Measurements from ENCODE around the gene PNLIPRP2.

The PNLIPRP2 gene

GRCh38 chr10:116690356-116691322 lies 69.9 kb downstream of the PNLIPRP2 start:
- Histone ChIP-seq H3K36me3 (ENCODE audit: low read depth) (no peaks in the 10 kb centered on the region), H3K27me3 (ENCODE audit: insufficient read depth, poor library complexity, severe bottlenecking) (no peaks in the 10 kb centered on the region), H3K27ac (ENCODE audit: poor library complexity, severe bottlenecking) (no peak overlapping the region), H3K4me1 (ENCODE audit: insufficient read depth, poor library complexity, severe bottlenecking) (no peaks in the 10 kb centered on the region), H3K9me3 (ENCODE audit: severe bottlenecking) (no peaks in the 10 kb centered on the region), H3K4me3 (ENCODE audit: severe bottlenecking) (no peak overlapping the region)
- peak; percentile 21 for TF ChIP-seq CTCF (IDR thresholded peaks at IDR 0.05; ENCODE audit: poor library complexity, severe bottlenecking)
- no peak for ATAC-seq (ENCODE audit: low read depth)
- no peak for DNase-seq (ENCODE audit: low spot score)

GRCh38 chr10:116691635-116692034 lies 70.9 kb downstream of the PNLIPRP2 start:
- ATAC-seq (ENCODE audit: low read depth) (no peak), DNase-seq (ENCODE audit: low spot score) (no peak)
- Histone ChIP-seq H3K4me1 (ENCODE audit: insufficient read depth, poor library complexity, severe bottlenecking) (no peaks in the 10 kb centered on the region), H3K27ac (ENCODE audit: poor library complexity, severe bottlenecking) (no peak overlapping the region), H3K9me3 (ENCODE audit: severe bottlenecking) (no peaks in the 10 kb centered on the region), H3K36me3 (ENCODE audit: low read depth) (no peaks in the 10 kb centered on the region), H3K27me3 (ENCODE audit: insufficient read depth, poor library complexity, severe bottlenecking) (no peaks in the 10 kb centered on the region), H3K4me3 (ENCODE audit: severe bottlenecking) (no peak overlapping the region)
- TF ChIP-seq CTCF (IDR thresholded peaks at IDR 0.05; ENCODE audit: poor library complexity, severe bottlenecking) = no peak

GRCh38 chr10:116692225-116692624 lies 71.5 kb downstream of the PNLIPRP2 start:
- Histone ChIP-seq H3K27ac (ENCODE audit: poor library complexity, severe bottlenecking) (no peak overlapping the region), H3K36me3 (ENCODE audit: low read depth) (no peaks in the 10 kb centered on the region), H3K4me1 (ENCODE audit: insufficient read depth, poor library complexity, severe bottlenecking) (no peaks in the 10 kb centered on the region), H3K4me3 (ENCODE audit: severe bottlenecking) (no peak overlapping the region), H3K27me3 (ENCODE audit: insufficient read depth, poor library complexity, severe bottlenecking) (no peaks in the 10 kb centered on the region), H3K9me3 (ENCODE audit: severe bottlenecking) (no peaks in the 10 kb centered on the region)
- TF ChIP-seq CTCF (IDR thresholded peaks at IDR 0.05; ENCODE audit: poor library complexity, severe bottlenecking) = no peak
- no peak for ATAC-seq (ENCODE audit: low read depth)
- DNase-seq (ENCODE audit: low spot score) = no peak

- no peak overlapping the region for H3K4me3 ChIP-seq (ENCODE audit: severe bottlenecking)
- DNase-seq (ENCODE audit: low spot score) = no peak
- H3K9me3 ChIP-seq (ENCODE audit: severe bottlenecking) = no peaks in the 10 kb centered on the region
- no peak for TF ChIP-seq CTCF (IDR thresholded peaks at IDR 0.05; ENCODE audit: poor library complexity, severe bottlenecking)
- H3K4me1 ChIP-seq (ENCODE audit: insufficient read depth, poor library complexity, severe bottlenecking) = no peaks in the 10 kb centered on the region
- no peak overlapping the region for H3K27ac ChIP-seq (ENCODE audit: poor library complexity, severe bottlenecking)
- ATAC-seq (ENCODE audit: low read depth) = no peak
- H3K36me3 ChIP-seq (ENCODE audit: low read depth) = no peaks in the 10 kb centered on the region
- H3K27me3 ChIP-seq (ENCODE audit: insufficient read depth, poor library complexity, severe bottlenecking) = no peaks in the 10 kb centered on the region
These were observed 73.6 kb downstream of the PNLIPRP2 start for GRCh38 chr10:116694243-116694926.
